ENCODE results near the gene NRROS.

DNA sequence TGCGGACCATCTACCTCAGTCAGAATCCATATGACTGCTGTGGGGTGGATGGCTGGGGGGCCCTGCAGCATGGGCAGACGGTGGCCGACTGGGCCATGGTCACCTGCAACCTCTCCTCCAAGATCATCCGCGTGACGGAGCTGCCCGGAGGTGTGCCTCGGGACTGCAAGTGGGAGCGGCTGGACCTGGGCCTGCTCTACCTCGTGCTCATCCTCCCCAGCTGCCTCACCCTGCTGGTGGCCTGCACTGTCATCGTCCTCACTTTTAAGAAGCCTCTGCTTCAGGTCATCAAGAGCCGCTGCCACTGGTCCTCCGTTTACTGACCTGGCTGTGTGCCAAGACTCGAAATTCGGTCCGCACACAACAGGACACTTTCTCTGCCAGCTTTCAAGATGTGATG is 21.9 kb downstream of the NRROS start:
- TF ChIP-seq, protein P1, sequence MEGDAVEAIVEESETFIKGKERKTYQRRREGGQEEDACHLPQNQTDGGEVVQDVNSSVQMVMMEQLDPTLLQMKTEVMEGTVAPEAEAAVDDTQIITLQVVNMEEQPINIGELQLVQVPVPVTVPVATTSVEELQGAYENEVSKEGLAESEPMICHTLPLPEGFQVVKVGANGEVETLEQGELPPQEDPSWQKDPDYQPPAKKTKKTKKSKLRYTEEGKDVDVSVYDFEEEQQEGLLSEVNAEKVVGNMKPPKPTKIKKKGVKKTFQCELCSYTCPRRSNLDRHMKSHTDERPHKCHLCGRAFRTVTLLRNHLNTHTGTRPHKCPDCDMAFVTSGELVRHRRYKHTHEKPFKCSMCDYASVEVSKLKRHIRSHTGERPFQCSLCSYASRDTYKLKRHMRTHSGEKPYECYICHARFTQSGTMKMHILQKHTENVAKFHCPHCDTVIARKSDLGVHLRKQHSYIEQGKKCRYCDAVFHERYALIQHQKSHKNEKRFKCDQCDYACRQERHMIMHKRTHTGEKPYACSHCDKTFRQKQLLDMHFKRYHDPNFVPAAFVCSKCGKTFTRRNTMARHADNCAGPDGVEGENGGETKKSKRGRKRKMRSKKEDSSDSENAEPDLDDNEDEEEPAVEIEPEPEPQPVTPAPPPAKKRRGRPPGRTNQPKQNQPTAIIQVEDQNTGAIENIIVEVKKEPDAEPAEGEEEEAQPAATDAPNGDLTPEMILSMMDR (IDR thresholded peaks at IDR 0.05; ENCODE audit: low read length): no peak
- TF ChIP-seq EZH2 (optimal IDR thresholded peaks at IDR 0.05; ENCODE audit: low read depth, low read length): no peak
- TF ChIP-seq EZH2phosphoT487 (IDR thresholded peaks at IDR 0.05; ENCODE audit: low read length): no peak

Data from MM.1S (cell line).